Spleen (tissue), 11 donors: ENCODE data around the gene RILP. TPM values are rescaled to one million over a fixed set of nuclear protein-coding genes. Genes with fewer than 3 reads are reported as not detected.
A peak's percentile ranks its signal among the peaks of the same experiment; 100 is the strongest.
"Not testable (repeated sequence)": the region's sequence is repeated elsewhere in the genome, so short reads cannot be mapped to it uniquely, and the experiment has no call there.

ENCODE experiments used
- DNase-seq: peaks from one replicate; pipeline ENCODE4 v3.0.0-alpha.2; 2020
- H3K27ac ChIP-seq, 8 donors: fragments of 200-600 bp; sonication (generic) in 7 of 8; 1 replicate in 4 of 8; 2 replicates in 4 of 8; pipeline versions ENCODE4 v1.5.0 to v1.8.0; 2016 to 2021; ENCODE audit warnings: inconsistent platforms in 4 of 8, mild to moderate bottlenecking in 4 of 8, moderate library complexity in 1 of 8
- H3K27me3 ChIP-seq, 7 donors: fragments of 200-600 bp; sonication (generic) in 6 of 7; replicated peaks in 1 of 7; 1 replicate in 4 of 7; 2 replicates in 3 of 7; pipeline versions ENCODE4 v1.5.0 to v1.8.0; 2016 to 2021; ENCODE audit warnings: inconsistent platforms in 3 of 7, mild to moderate bottlenecking in 1 of 7
- H3K36me3 ChIP-seq, 6 donors: fragments of 200-600 bp; sonication (generic) in 5 of 6; 1 replicate in 4 of 6; 2 replicates in 2 of 6; pipeline versions ENCODE4 v1.5.0 to v1.8.0; 2016 to 2021; ENCODE audit warnings: inconsistent platforms in 2 of 6
- H3K4me1 ChIP-seq, 6 donors: fragments of 200-600 bp; sonication (generic) in 5 of 6; 1 replicate in 3 of 6; 2 replicates in 3 of 6; pipeline versions ENCODE4 v1.5.0 to v1.8.0; 2016 to 2021; ENCODE audit warnings: inconsistent platforms in 3 of 6
- H3K4me3 ChIP-seq, 8 donors: fragments of 200-600 bp; sonication (generic) in 7 of 8; 1 replicate in 4 of 8; 2 replicates in 4 of 8; pipeline versions ENCODE4 v1.5.0 to v1.8.0; 2016 to 2021; ENCODE audit warnings: inconsistent platforms in 4 of 8, mild to moderate bottlenecking in 4 of 8, moderate library complexity in 2 of 8
- H3K9me3 ChIP-seq, 8 donors: fragments of 200-600 bp; sonication (generic) in 7 of 8; 1 replicate in 4 of 8; 2 replicates in 4 of 8; pipeline versions ENCODE4 v1.5.0 to v1.8.0; 2016 to 2021; ENCODE audit warnings: inconsistent platforms in 4 of 8
- POLR2A ChIP-seq, 3 donors: fragments of 450-650 bp; IDR thresholded peaks; one replicate each; pipeline ENCODE4 v1.5.1; 2017; ENCODE audit warnings: antibody characterized with exemption in 3 of 3, mild to moderate bottlenecking in 1 of 3
- POLR2AphosphoS5 ChIP-seq, 3 donors: sonication (generic); formaldehyde crosslinking; IDR thresholded peaks; one replicate each; pipeline ENCODE4 v1.5.1; 2017; ENCODE audit warnings: antibody characterized with exemption in 3 of 3
- WGBS, 5 donors: extraction: QIAGEN DNeasy Blood & Tissue Kit in 3 of 5; methylation state at CpG; one replicate each; pipeline versions ENCODE4 v1.1.5 to v1.1.7; 2013 to 2018; 5-methylcytosine and 5-hydroxymethylcytosine counted together
- intact Hi-C: fragments of 100-400 bp; cut with DNase I; formaldehyde crosslinking; loops from one replicate; pipeline ENCODE4 v1.15.0; 2023; ENCODE audit warnings: low total_unique reads
- polyA plus RNA-seq, 3 donors: library from polyadenylated mRNA; stranded (reverse); fragments of 200-250 nt; gene quantifications; one replicate each; pipeline ENCODE4 v1.2.1, GENCODE V29; 2013
- total RNA-seq, 7 donors: library from RNA; depleted of rRNA in 3 of 7; stranded (reverse); fragments of >200 nt in 3 of 7; fragmentation: NEBNext Ultra II Directional in 4 of 7; extraction: Animal tissue kit (Norgen Biotek cat#: 25700) in 4 of 7; gene quantifications; one replicate each; pipeline versions ENCODE4 v1.1.0 to v1.2.1, GENCODE V29; 2016 to 2021
- TF ChIP-seq, protein P1 (sequence below), 11 experiments: fragments of 200-600 bp in 7 of 11; fragments of 450-650 bp in 4 of 11; sonication (generic) in 4 of 11; IDR thresholded peaks in 8 of 11; conservative IDR thresholded peaks in 3 of 11; 1 replicate in 7 of 11; 2 replicates in 4 of 11; pipeline versions ENCODE4 v1.4.0 to v1.8.0; 2016 to 2021; ENCODE audit warnings: antibody characterized with exemption in 11 of 11, inconsistent platforms in 4 of 11, mild to moderate bottlenecking in 1 of 11
- donor health status: healthy with polysubstance abuse.
- donor health status: DM: no; HTN: no; CAD: no; lungs with moderate emphysema.
- donor health status: DM: no; HTN: no; CAD: no.
- donor health status: Bipolar disorder and iron deficiency.
- donor health status: healthy.
- donor health status: DM: no; HTN: no; CAD: no.
- donor health status: DM: yes; HTN: yes; CAD: no.

RILP gene
- total and polyA plus RNA-seq, 10 donors: 14.7 to 43.9 (median 25.0) TPM

DNA sequence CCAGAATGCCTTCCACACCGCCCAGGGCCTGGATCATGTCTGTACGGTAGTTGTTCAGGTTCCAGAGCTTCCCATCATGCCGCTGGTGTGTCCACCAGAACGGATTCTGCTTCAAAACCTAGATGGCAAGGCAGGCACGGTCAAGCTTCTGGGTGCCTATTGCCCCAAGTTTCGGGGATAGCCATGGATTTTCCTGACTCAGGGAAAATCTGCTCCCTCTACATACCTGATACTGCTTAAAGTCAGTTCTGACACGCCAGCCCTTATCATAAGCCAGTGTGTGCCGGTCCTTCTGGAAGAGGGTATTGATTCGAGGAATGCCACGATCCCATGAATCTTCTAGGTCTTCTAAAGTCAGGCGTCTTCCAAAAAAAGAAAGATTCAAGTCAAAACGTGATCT lies 11.4 kb upstream of the RILP start:
- H3K4me1 ChIP-seq: peaks cover 0 to 12% (median 4%) of the 10 kb centered on the region in 6 donors
- no peak for TF ChIP-seq POLR2AphosphoS5 (IDR thresholded peaks at IDR 0.05)
- H3K27ac ChIP-seq: no peak overlapping the region
- no peak for DNase-seq
- H3K36me3 ChIP-seq: peaks cover 14 to 100% (median 96%) of the 10 kb centered on the region in 6 donors
- intact Hi-C loops: no loop called here
- 91 to 96% (median 93%) methylated on average over 10 to 12 of the region's 12 CpGs for WGBS, 5 donors
- H3K4me3 ChIP-seq: no peak overlapping the region
- H3K9me3 ChIP-seq: no peaks in the 10 kb centered on the region
- no peaks in the 10 kb centered on the region for H3K27me3 ChIP-seq

DNA sequence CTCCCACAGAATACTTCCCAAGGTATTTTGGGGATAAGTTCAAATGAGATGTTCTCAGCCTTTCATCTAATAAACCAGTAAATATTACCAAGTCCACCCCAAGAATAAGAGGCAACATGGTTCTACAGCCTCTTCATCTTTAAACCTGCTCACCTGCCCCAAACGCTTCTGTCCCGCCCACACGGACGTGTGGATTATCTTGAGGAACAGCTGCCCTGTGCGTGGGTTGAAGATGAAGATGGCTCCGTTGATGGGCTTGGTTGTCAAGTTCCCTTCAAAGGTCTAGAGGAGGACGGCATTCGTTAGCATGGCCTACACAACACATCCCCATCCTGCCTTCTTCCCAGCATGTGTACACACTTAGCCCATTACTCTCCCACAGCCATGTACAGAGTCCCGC lies 8.4 kb upstream of the RILP start:
- Histone ChIP-seq H3K4me1 (no peaks in the 10 kb centered on the region), H3K36me3 (peaks cover 24 to 100% (median 100%) of the 10 kb centered on the region in 6 donors), H3K9me3 (no peaks in the 10 kb centered on the region), H3K4me3 (no peak overlapping the region), H3K27me3 (no peaks in the 10 kb centered on the region), H3K27ac (no peak overlapping the region)
- intact Hi-C loops: no loop called here
- no peak for TF ChIP-seq POLR2AphosphoS5 (IDR thresholded peaks at IDR 0.05)
- TF ChIP-seq POLR2A (IDR thresholded peaks at IDR 0.05): no peak
- no peak for DNase-seq
- WGBS, 5 donors: 90 to 96% (median 93%) methylated on average over 9 of the region's 9 CpGs

DNA sequence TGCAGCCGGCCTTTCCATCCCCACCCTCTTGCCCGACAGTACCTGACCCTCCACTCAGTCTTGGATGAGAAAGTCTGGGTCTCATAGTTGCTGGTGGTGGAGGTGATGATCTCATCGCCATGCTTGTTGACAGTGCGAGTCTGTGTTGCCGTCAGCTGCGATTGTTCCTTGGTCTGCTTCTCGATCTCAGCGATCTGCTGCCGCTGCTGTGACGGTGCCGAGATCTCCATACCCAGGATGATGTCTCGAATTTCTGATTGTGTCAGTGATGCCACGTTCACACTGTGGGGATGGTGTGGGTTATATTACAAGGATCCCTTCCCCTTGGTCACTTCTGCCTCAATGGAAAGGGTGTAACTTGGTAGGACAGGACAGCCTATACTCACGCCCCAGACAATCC lies 4.1 kb upstream of the RILP start:
- Histone ChIP-seq H3K4me1 (peaks cover 14 to 38% (median 25%) of the 10 kb centered on the region in 6 donors), H3K27me3 (no peaks in the 10 kb centered on the region), H3K4me3 (no peak overlapping the region), H3K36me3 (peaks cover 20 to 89% (median 87%) of the 10 kb centered on the region in 6 donors), H3K27ac (no peak overlapping the region), H3K9me3 (no peaks in the 10 kb centered on the region)
- TF ChIP-seq, protein P1, sequence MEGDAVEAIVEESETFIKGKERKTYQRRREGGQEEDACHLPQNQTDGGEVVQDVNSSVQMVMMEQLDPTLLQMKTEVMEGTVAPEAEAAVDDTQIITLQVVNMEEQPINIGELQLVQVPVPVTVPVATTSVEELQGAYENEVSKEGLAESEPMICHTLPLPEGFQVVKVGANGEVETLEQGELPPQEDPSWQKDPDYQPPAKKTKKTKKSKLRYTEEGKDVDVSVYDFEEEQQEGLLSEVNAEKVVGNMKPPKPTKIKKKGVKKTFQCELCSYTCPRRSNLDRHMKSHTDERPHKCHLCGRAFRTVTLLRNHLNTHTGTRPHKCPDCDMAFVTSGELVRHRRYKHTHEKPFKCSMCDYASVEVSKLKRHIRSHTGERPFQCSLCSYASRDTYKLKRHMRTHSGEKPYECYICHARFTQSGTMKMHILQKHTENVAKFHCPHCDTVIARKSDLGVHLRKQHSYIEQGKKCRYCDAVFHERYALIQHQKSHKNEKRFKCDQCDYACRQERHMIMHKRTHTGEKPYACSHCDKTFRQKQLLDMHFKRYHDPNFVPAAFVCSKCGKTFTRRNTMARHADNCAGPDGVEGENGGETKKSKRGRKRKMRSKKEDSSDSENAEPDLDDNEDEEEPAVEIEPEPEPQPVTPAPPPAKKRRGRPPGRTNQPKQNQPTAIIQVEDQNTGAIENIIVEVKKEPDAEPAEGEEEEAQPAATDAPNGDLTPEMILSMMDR (IDR thresholded peaks at IDR 0.05 in 8 of 11, conservative IDR thresholded peaks at IDR 0.05 in 3 of 11): no peak
- TF ChIP-seq POLR2AphosphoS5 (IDR thresholded peaks at IDR 0.05) (peak in 2 of 3 donors; percentile 35 to 46), POLR2A (IDR thresholded peaks at IDR 0.05) (no peak)
- peak; percentile 63 for DNase-seq
- intact Hi-C loops: no loop called here
- 89 to 96% (median 95%) methylated on average over 14 of the region's 14 CpGs for WGBS, 5 donors

DNA sequence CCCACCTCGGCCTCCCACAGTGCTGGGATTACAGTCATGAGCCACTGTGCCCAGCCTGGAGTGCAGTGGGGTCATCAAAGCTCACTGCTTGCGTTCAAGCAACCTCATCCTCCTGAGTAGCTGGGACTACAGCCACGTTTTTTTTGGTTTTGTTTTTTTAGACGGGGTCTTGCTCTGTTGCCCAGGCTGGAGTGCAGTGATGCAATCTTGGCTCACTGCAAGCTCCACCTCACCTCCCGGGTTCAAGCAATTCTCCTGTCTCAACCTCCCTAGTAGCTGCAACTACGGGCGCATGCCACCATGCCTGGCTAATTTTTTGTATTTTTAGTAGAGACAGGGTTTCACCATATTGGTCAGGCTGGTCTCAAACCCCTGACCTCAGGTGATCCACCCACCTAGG lies 3.1 kb upstream of the RILP start:
- intact Hi-C loops: not testable (repeated sequence)
- peak in 1 of 3 donors; percentile 11 for TF ChIP-seq POLR2AphosphoS5 (IDR thresholded peaks at IDR 0.05)

DNA sequence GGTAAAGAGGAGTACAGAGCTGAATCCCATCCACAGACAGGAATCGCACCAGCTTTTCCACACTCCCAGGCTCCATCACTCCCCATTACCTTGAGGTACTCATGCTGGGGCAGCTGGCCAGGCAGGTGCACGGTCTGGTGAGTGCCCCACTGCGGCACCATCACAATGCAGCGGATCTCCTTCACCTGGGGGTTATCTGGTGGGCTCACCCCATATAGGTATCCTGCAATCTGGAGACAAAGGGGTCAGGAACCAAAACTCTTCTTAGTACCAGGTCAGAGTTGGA lies 1.8 kb upstream of the RILP start:
- Histone ChIP-seq H3K4me3 (no peak overlapping the region), H3K4me1 (peaks cover 30 to 60% (median 46%) of the 10 kb centered on the region in 6 donors), H3K27me3 (no peaks in the 10 kb centered on the region), H3K9me3 (no peaks in the 10 kb centered on the region), H3K27ac (peak overlapping the region in 6 of 8 donors; percentile 33 to 99 (median 96)), H3K36me3 (peaks cover 16 to 77% (median 64%) of the 10 kb centered on the region in 6 donors)
- no peak for DNase-seq
- 56 to 94% (median 83%) methylated on average over 4 of the region's 4 CpGs for WGBS, 5 donors
- TF ChIP-seq POLR2A (IDR thresholded peaks at IDR 0.05) (no peak), POLR2AphosphoS5 (IDR thresholded peaks at IDR 0.05) (no peak)
- TF ChIP-seq, protein P1 (IDR thresholded peaks at IDR 0.05 in 8 of 11, conservative IDR thresholded peaks at IDR 0.05 in 3 of 11): no peak
- intact Hi-C loops: no loop called here

More for the DNA sequence above, 3.1 kb upstream of the RILP start:
- WGBS, 5 donors: 86 to 93% (median 92%) methylated on average over 7 of the region's 7 CpGs
- H3K27me3 ChIP-seq, H3K4me3 ChIP-seq, H3K9me3 ChIP-seq: not testable (repeated sequence)
- DNase-seq: peak; percentile 54
- Histone ChIP-seq H3K36me3 (peaks cover 16 to 80% (median 77%) of the 10 kb centered on the region in 6 donors), H3K4me1 (peaks cover 19 to 47% (median 33%) of the 10 kb centered on the region in 6 donors), H3K27ac (peak overlapping the region in 3 of 8 donors; percentile 96 to 99 (median 97))
